Calu3 (cell line): ENCODE data around the gene DEAF1. TPM values are rescaled to one million over a fixed set of nuclear protein-coding genes. Genes with fewer than 3 reads are reported as not detected.

Source experiments
- BruUV-seq: library from RNA; stranded (reverse); fragments of 400-500 nt; replicated peaks from 2 replicates; lab custom pipeline; 2021; lab: Mats Ljungman, UMichigan
- CTCF ChIA-PET: fragments of 300-600 bp; sonication (Branson Sonifier 250); formaldehyde crosslinking; loops from one replicate; lab custom pipeline; 2022; ENCODE audit warnings: antibody characterized with exemption; lab: Charles Lee
- DNase-seq: peaks from one replicate; pipeline ENCODE4 v3.0.0; 2022
- H3K27ac Mint-ChIP-seq: one replicate; pipeline ENCODE4 v1.8.0; 2022; ENCODE audit warnings: mixed read lengths; ENCODE audit not compliant: unreplicated experiment
- H3K27me3 Mint-ChIP-seq: one replicate; pipeline ENCODE4 v1.8.0; 2022; ENCODE audit warnings: mixed read lengths; ENCODE audit not compliant: unreplicated experiment
- H3K36me3 Mint-ChIP-seq: one replicate; pipeline ENCODE4 v1.8.0; 2022; ENCODE audit warnings: mild to moderate bottlenecking, moderate library complexity, mixed read lengths; ENCODE audit not compliant: insufficient read depth, unreplicated experiment
- H3K4me1 Mint-ChIP-seq: one replicate; pipeline ENCODE4 v1.8.0; 2022; ENCODE audit warnings: mild to moderate bottlenecking, low read depth, mixed read lengths; ENCODE audit not compliant: unreplicated experiment
- H3K4me3 Mint-ChIP-seq: one replicate; pipeline ENCODE4 v1.8.0; 2022; ENCODE audit warnings: mild to moderate bottlenecking, low read depth, moderate library complexity, mixed read lengths; ENCODE audit not compliant: unreplicated experiment
- H3K9me3 Mint-ChIP-seq: one replicate; pipeline ENCODE4 v1.8.0; 2022; ENCODE audit warnings: low read depth, mixed read lengths; ENCODE audit not compliant: unreplicated experiment
- CTCF ChIP-seq: fragments of 200-600 bp; IDR thresholded peaks from one replicate; pipeline ENCODE4 v1.8.0; 2022; ENCODE audit warnings: antibody characterized with exemption; ENCODE audit not compliant: unreplicated experiment
- intact Hi-C: fragments of 100-400 bp; cut with micrococcal nuclease; formaldehyde crosslinking; loops from one replicate; pipeline ENCODE4 v1.10.0; 2022; ENCODE audit not compliant: unreplicated experiment
- total RNA-seq: library from RNA; stranded (reverse); gene quantifications from 2 replicates; pipeline ENCODE4 v1.2.3, GENCODE V29; 2022

Gene DEAF1
- total RNA-seq, 1 experiment from 2014 or later, result 57.0 TPM

DNA sequence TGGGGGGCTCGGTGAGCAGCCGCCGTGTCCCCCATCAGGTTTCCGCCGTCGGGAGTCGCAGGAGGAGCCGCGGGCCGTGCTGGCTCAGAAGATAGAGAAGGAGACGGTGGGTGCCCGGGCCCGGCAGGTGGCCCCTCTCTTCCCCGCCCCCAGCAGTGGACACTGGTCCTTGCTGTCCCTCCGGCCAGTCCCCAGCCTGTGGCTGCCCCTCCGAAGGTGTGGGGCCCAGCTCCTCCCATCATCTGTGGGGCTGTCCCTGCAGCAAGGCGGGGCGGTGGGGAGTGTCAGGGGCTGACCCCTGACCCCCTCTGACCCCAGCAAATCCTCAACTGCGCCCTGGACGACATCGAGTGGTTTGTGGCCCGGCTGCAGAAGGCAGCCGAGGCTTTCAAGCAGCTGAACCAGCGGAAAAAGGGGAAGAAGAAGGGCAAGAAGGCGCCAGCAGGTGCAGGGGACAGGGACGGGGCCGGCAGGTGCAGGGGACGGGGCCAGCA lies 26.3 kb upstream of the DEAF1 start:
- intact Hi-C loops, result loop anchor here (10.0 kb wide), 1 partner anchor 166 kb away; no protein-coding TSS in a partner anchor
- CTCF ChIA-PET, result interaction anchor here (1.7 kb wide), 2 partner anchors 23 to 25 kb away, joined by 4 to 9 read pairs; partner anchors contain the start of gene TMEM80
- Mint-ChIP-seq H3K9me3 (no peaks in the 10 kb centered on the region), H3K4me3 (no peak overlapping the region), H3K27me3 (no peaks in the 10 kb centered on the region), H3K4me1 (no peaks in the 10 kb centered on the region), H3K27ac (no peak overlapping the region), H3K36me3 (peaks cover 57% of the 10 kb centered on the region)
- TF ChIP-seq CTCF, result no peak
- DNase-seq, result no peak
- BruUV-seq, result TSS peak; percentile 19

DNA sequence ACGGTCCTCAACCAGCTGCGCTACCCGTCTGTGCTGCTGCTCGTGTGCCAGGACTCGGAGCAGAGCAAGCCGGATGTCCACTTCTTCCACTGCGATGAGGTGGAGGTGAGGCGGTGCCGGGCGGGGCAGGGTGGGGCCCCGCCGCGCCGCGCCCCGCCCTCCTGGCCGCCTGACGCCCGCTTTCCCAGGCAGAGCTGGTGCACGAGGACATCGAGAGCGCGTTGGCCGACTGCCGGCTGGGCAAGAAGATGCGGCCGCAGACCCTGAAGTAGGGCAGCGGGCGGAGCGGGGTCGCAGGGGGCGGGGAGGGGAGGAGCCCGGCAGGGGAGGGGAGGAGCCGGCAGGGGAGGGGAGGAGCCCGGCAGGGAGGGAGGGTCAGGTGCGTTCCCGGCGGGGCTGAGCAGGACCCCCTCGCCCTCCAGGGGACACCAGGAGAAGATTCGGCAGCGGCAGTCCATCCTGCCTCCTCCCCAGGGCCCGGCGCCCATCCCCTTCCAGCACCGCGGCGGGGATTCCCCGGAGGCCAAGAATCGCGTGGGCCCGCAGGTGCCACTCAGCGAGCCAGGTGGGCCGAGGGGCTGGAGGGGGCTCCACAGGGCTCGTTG lies 25.7 kb upstream of the DEAF1 start:
- DNase-seq, result no peak
- no peaks in the 10 kb centered on the region for H3K4me1 Mint-ChIP-seq
- no peak for TF ChIP-seq CTCF
- peaks cover 62% of the 10 kb centered on the region for H3K36me3 Mint-ChIP-seq
- no peaks in the 10 kb centered on the region for H3K9me3 Mint-ChIP-seq
- intact Hi-C loops, result loop anchor here (10.0 kb wide), 1 partner anchor 166 kb away; no protein-coding TSS in a partner anchor
- no TSS peak for BruUV-seq
- CTCF ChIA-PET, result no interaction called here
- no peak overlapping the region for H3K27ac Mint-ChIP-seq
- H3K4me3 Mint-ChIP-seq, result no peak overlapping the region
- H3K27me3 Mint-ChIP-seq, result no peaks in the 10 kb centered on the region

DNA sequence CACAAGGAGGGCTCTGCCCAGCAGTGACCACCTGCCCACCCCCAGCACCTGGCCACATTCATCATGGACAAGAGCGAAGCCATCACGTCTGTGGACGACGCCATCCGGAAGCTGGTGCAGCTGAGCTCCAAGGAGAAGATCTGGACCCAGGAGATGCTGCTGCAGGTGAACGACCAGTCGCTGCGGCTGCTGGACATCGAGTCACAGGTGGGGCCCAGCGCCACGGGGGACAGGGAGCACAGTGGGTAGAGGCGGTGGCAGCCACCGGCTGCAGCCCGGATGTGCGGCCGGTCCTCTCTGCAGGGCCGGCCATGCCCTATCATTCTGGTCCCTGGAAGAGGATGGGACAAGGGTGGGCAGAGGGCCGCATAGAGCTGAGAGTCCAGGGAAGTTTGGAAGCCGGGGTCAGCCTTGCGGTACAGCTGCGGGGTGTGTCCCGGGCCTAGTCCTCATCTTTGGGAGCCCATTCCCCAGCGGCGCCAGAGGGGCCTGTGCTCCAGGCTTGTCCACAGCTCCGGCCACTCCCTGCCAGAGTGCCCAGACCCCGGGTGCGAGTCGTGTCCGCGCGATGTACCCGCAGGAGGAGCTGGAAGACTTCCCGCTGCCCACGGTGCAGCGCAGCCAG lies 25.1 kb upstream of the DEAF1 start:
- peaks cover 65% of the 10 kb centered on the region for H3K36me3 Mint-ChIP-seq
- no peak overlapping the region for H3K27ac Mint-ChIP-seq
- H3K4me1 Mint-ChIP-seq, result no peaks in the 10 kb centered on the region
- no peak overlapping the region for H3K4me3 Mint-ChIP-seq
- BruUV-seq, result no TSS peak
- no peak for DNase-seq
- TF ChIP-seq CTCF, result no peak
- no peaks in the 10 kb centered on the region for H3K27me3 Mint-ChIP-seq
- intact Hi-C loops, result loop anchor here (10.0 kb wide), 1 partner anchor 165 kb away; no protein-coding TSS in a partner anchor
- CTCF ChIA-PET, result no interaction called here
- no peaks in the 10 kb centered on the region for H3K9me3 Mint-ChIP-seq

DNA sequence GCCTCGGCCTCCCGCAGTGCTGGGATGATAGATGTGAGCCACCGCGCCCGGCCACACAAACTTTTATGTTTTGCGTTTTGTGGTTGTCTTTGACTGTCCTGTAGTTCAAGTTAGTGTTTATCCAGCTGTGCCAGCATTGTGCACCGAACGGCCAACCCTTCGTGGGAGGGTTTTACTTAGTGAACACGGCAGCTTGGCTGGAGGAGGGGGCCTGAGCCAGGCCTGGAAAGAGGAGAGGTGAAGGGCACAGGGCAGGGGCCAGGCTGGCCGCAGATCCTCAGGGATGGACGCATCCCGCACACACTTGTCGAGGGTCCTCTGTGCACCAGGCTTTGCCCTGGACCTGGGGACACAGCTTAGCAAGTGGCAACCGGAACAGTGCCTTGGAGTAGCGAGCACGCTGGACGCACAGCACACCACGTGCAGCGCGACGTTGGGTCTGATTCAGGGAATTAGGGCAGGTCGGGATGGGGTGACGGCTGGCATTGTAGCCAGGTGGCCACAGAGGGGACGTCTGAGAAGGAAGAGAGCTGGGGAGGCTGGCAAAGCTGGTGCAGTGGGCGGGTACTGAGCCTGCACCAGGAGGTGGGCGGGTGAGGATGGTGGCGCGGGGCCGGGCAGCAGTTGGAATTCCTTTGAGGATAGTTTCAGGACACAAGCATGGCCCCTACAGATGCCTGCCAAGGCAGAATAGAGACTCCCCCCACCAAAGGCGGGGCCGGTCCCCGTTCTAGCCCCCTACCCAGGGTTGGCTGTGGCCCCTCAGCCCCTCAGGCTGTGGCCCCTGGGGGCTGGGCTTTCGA lies 24.4 kb upstream of the DEAF1 start:
- no peaks in the 10 kb centered on the region for H3K27me3 Mint-ChIP-seq
- no TSS peak for BruUV-seq
- H3K4me1 Mint-ChIP-seq, result peaks cover 6% of the 10 kb centered on the region
- no peak overlapping the region for H3K4me3 Mint-ChIP-seq
- no peaks in the 10 kb centered on the region for H3K9me3 Mint-ChIP-seq
- no peak for TF ChIP-seq CTCF
- CTCF ChIA-PET, result no interaction called here
- H3K27ac Mint-ChIP-seq, result no peak overlapping the region
- intact Hi-C loops, result loop anchor here (10.0 kb wide), 1 partner anchor 165 kb away; no protein-coding TSS in a partner anchor
- DNase-seq, result no peak
- H3K36me3 Mint-ChIP-seq, result peaks cover 63% of the 10 kb centered on the region
